ENCODE measurements around the gene SNN.

The SNN gene

GRCh38 chr16:11635113-11635652, 33.1 kb upstream of the SNN start:
- in situ Hi-C loops (cut with MboI; ENCODE audit: low sequenced_read_pairs) = no loop called here

GRCh38 chr16:11635679-11636171, 32.5 kb upstream of the SNN start:
- in situ Hi-C loops (cut with MboI; ENCODE audit: low sequenced_read_pairs) = no loop called here

- in situ Hi-C loops (cut with MboI; ENCODE audit: low sequenced_read_pairs) = no loop called here
These were observed 32.0 kb upstream of the SNN start for GRCh38 chr16:11636172-11636721.

- in situ Hi-C loops (cut with MboI; ENCODE audit: low sequenced_read_pairs) = no loop called here
These were observed 30.9 kb upstream of the SNN start for GRCh38 chr16:11637320-11637719.

- in situ Hi-C loops (cut with MboI; ENCODE audit: low sequenced_read_pairs) = no loop called here
These were observed 30.1 kb upstream of the SNN start for GRCh38 chr16:11638140-11638539.

- in situ Hi-C loops (cut with MboI; ENCODE audit: low sequenced_read_pairs) = no loop called here
These were observed 29.2 kb upstream of the SNN start for GRCh38 chr16:11639008-11639562.

GRCh38 chr16:11639925-11640899, 28.0 kb upstream of the SNN start:
- in situ Hi-C loops (cut with MboI; ENCODE audit: low sequenced_read_pairs) = no loop called here

- in situ Hi-C loops (cut with MboI; ENCODE audit: low sequenced_read_pairs) = no loop called here
These were observed 27.1 kb upstream of the SNN start for GRCh38 chr16:11640987-11641817.

- in situ Hi-C loops (cut with MboI; ENCODE audit: low sequenced_read_pairs) = no loop called here
These were observed 25.5 kb upstream of the SNN start for GRCh38 chr16:11642765-11643116.

- in situ Hi-C loops (cut with MboI; ENCODE audit: low sequenced_read_pairs) = no loop called here
These were observed 19.0 kb upstream of the SNN start for GRCh38 chr16:11649276-11649675.

GRCh38 chr16:11650641-11651591, 17.3 kb upstream of the SNN start:
- in situ Hi-C loops (cut with MboI; ENCODE audit: low sequenced_read_pairs) = no loop called here

GRCh38 chr16:11651796-11652195, 16.5 kb upstream of the SNN start:
- in situ Hi-C loops (cut with MboI; ENCODE audit: low sequenced_read_pairs) = no loop called here

GRCh38 chr16:11655655-11656054, 12.6 kb upstream of the SNN start:
- in situ Hi-C loops (cut with MboI; ENCODE audit: low sequenced_read_pairs) = no loop called here

GRCh38 chr16:11657556-11657955, 10.7 kb upstream of the SNN start:
- in situ Hi-C loops (cut with MboI; ENCODE audit: low sequenced_read_pairs) = no loop called here

GRCh38 chr16:11658896-11659708, 9.2 kb upstream of the SNN start:
- in situ Hi-C loops (cut with MboI; ENCODE audit: low sequenced_read_pairs) = no loop called here

GRCh38 chr16:11660565-11660964, 7.7 kb upstream of the SNN start:
- in situ Hi-C loops (cut with MboI; ENCODE audit: low sequenced_read_pairs) = no loop called here

- in situ Hi-C loops (cut with MboI; ENCODE audit: low sequenced_read_pairs) = no loop called here
These were observed 5.7 kb upstream of the SNN start for GRCh38 chr16:11662582-11662981.

- in situ Hi-C loops (cut with MboI; ENCODE audit: low sequenced_read_pairs) = no loop called here
These were observed 3.2 kb upstream of the SNN start for GRCh38 chr16:11665071-11665491.
